ENCODE results near the gene TGM3.

DNA sequence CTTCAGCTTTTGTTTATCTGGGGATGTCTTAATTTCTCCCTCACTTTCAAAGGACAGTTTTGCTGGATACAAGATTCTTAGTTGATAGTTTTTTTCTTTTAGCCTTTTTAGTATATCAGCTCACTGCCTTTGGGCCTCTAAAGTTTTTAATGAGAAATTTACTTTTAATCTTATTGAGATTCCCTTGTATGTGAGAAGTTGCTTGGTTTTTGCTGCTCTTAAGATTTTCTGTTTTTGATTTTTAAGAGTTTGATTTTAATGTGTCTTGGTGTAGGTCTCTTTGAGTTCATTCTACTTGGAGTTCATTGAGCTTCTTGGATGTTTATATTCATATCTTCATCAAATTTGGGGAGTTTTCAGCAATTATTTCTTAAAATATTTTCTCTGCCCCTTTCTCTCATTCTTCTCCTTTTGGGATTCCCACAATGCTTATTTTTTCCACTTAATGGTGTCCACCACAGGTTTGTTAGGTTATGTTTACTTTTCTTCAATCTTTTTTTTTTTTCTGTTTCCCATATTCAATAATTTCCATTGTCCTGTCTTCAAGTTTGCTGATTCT lies 65.3 kb downstream of the TGM3 start:
- no peak for TF ChIP-seq POLR2AphosphoS5 (IDR thresholded peaks at IDR 0.05; ENCODE audit: low read depth, low read length)
- TF ChIP-seq POLR2A (IDR thresholded peaks at IDR 0.05; ENCODE audit: low read depth, low read length), result no peak
- TF ChIP-seq TAF1 (IDR thresholded peaks at IDR 0.05; ENCODE audit: low read depth, low read length), result no peak
- TF ChIP-seq PAX5 (IDR thresholded peaks at IDR 0.05; ENCODE audit: insufficient read depth, low read length, severe bottlenecking), result no peak

All from GM12891 (cell line).